Lower lobe of right lung (tissue), 2 donors: ENCODE measurements around the gene P2RX7. TPM values are rescaled to one million over a fixed set of nuclear protein-coding genes. Genes with fewer than 3 reads are reported as not detected.
A peak's percentile ranks its signal among the peaks of the same experiment; 100 is the strongest.

Experiments
- ATAC-seq, 2 donors: fragments of 200-7000 bp; cut with Tn5 transposase; one replicate each; pipeline ENCODE4 v1.9.1; 2020 to 2022; ENCODE audit warnings: mild to moderate bottlenecking in 2 of 2, moderate library complexity in 2 of 2
- DNase-seq: peaks from one replicate; pipeline ENCODE4 v3.0.0-alpha.2; 2020
- H3K27ac ChIP-seq: fragments of 200-600 bp; one replicate; pipeline ENCODE4 v1.8.0; 2022
- H3K27me3 ChIP-seq: fragments of 200-600 bp; one replicate; pipeline ENCODE4 v1.8.0; 2022; ENCODE audit warnings: low read depth
- H3K36me3 ChIP-seq: fragments of 200-600 bp; one replicate; pipeline ENCODE4 v1.8.0; 2022; ENCODE audit warnings: mild to moderate bottlenecking
- H3K4me1 ChIP-seq: fragments of 200-600 bp; one replicate; pipeline ENCODE4 v1.8.0; 2022
- H3K4me3 ChIP-seq: fragments of 200-600 bp; one replicate; pipeline ENCODE4 v1.8.0; 2022; ENCODE audit warnings: mild to moderate bottlenecking
- H3K9me3 ChIP-seq: fragments of 200-600 bp; one replicate; pipeline ENCODE4 v1.8.0; 2022
- intact Hi-C: fragments of 100-400 bp; cut with DNase I; formaldehyde crosslinking; loops from one replicate; pipeline ENCODE4 v1.11.0; 2022
- total RNA-seq: library from RNA; stranded (reverse); fragmentation: NEBNext Ultra II Directional; extraction: Animal tissue kit (Norgen Biotek cat#: 25700); gene quantifications from one replicate; pipeline ENCODE4 v1.2.1, GENCODE V29; 2021
- TF ChIP-seq, protein P1 (sequence below): fragments of 200-600 bp; IDR thresholded peaks from one replicate; pipeline ENCODE4 v1.8.0; 2022; ENCODE audit warnings: antibody characterized with exemption, mild to moderate bottlenecking
- donor health status: DM: no; HTN: yes; CAD: no; lungs with severe emphysema.

P2RX7 gene
- total RNA-seq, 1 donor from 2014 or later, result 20.5 TPM

DNA sequence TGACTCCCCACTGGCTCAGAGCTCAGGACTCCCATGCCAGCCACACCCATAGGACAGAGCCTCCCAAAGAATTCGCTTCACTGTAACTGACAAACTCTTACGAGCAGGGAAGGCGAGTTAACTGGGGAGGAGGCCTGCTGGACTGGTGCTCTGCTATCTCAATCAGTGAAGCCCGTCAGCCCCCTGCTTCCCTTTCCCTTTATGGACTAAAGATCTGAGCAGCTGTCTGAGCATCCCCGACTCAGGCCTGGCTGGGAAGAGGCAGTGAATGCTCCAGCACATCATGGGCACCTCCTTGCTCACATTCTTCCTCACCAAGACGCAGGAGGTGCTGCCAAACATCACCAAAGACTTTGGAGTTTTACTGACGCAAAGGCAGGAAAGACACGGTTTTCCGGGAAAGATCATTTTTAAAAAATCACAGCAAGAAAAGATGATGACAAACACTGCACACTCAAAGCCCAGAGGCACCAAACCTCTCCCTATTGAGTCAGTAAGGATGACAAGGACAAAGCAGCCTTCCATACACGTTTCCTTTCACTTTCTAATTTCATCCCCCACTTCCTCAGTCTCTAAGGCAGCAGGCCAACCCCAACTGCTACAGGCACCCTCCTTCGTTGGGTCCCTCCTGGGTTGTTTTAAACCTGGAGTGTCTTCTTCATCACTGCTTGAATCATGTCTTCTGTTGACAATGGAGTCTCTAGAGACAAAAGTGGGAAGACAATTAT is 45.0 kb upstream of the P2RX7 start:
- TF ChIP-seq, protein P1, sequence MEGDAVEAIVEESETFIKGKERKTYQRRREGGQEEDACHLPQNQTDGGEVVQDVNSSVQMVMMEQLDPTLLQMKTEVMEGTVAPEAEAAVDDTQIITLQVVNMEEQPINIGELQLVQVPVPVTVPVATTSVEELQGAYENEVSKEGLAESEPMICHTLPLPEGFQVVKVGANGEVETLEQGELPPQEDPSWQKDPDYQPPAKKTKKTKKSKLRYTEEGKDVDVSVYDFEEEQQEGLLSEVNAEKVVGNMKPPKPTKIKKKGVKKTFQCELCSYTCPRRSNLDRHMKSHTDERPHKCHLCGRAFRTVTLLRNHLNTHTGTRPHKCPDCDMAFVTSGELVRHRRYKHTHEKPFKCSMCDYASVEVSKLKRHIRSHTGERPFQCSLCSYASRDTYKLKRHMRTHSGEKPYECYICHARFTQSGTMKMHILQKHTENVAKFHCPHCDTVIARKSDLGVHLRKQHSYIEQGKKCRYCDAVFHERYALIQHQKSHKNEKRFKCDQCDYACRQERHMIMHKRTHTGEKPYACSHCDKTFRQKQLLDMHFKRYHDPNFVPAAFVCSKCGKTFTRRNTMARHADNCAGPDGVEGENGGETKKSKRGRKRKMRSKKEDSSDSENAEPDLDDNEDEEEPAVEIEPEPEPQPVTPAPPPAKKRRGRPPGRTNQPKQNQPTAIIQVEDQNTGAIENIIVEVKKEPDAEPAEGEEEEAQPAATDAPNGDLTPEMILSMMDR, result no peak
- Histone ChIP-seq H3K27ac (no peak overlapping the region), H3K9me3 (no peaks in the 10 kb centered on the region), H3K27me3 (no peaks in the 10 kb centered on the region), H3K4me1 (no peaks in the 10 kb centered on the region), H3K36me3 (no peaks in the 10 kb centered on the region), H3K4me3 (no peak overlapping the region)
- DNase-seq (no peak), ATAC-seq (no peak)
- intact Hi-C loops, result no loop called here

DNA sequence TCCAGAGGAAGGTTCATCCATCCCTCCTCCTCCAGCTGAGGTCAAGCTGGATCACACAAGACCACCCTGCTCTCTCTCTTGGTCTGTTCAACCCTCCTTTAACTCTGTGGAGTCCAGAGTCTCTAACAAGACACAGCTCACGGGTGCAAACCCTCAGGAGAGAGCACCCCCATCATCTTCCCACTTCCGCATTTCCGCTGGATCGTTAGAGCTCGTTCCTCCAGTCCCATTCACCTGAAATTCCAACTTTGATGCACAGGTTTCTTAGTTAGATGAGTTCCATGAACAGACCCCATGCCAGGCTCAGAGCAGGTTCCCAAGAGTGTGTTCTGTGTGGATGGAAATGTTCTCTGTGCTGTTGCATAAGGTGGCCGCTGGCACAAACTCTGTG is 44.5 kb upstream of the P2RX7 start:
- TF ChIP-seq, protein P1, result no peak
- H3K27me3 ChIP-seq, result no peaks in the 10 kb centered on the region
- H3K27ac ChIP-seq, result no peak overlapping the region
- no peak overlapping the region for H3K4me3 ChIP-seq
- no peaks in the 10 kb centered on the region for H3K4me1 ChIP-seq
- H3K9me3 ChIP-seq, result no peaks in the 10 kb centered on the region
- H3K36me3 ChIP-seq, result no peaks in the 10 kb centered on the region
- ATAC-seq, result no peak
- intact Hi-C loops, result no loop called here
- no peak for DNase-seq

DNA sequence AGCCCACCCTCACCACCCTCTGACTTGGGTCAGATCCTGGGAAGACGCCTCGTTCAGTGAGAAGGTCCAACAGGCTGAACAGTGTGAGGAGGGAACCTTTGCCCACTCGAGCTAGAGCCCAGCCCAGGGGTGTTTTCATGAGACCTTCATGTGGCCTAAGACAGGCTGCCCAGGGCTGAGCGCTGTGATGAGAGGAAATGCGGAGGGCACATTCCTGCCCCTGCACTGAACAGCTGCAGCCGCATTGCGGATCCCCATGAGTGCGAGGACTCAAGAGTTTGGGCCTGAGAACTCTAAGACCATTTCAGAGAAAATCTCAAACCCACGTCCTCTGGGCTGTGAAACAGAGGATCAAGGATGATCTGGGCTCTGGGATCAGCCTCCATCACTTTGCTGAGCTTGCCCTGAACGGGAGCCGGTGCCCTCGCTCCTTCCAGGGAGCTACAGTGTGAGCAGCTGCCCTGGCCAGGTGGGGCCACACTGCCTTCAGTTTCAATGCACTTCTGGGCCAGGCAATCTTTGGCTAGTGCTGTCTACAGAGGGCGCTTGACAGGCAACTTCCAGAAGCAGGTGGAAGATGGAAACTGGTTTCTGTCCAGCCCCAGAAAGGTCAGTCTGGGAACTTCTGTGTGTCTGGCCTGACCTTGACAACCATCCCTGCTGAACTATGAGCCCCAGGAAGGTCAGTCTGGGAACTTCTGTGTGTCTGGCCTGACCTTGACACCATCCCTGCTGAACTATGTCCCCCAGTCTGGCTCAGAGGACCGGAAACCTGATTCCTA is 43.5 kb upstream of the P2RX7 start:
- H3K36me3 ChIP-seq, result no peaks in the 10 kb centered on the region
- H3K27ac ChIP-seq, result no peak overlapping the region
- ATAC-seq, result peak in 1 of 2 donors; percentile 18
- no peaks in the 10 kb centered on the region for H3K27me3 ChIP-seq
- DNase-seq, result no peak
- no peaks in the 10 kb centered on the region for H3K9me3 ChIP-seq
- H3K4me3 ChIP-seq, result no peak overlapping the region
- intact Hi-C loops, result no loop called here
- no peaks in the 10 kb centered on the region for H3K4me1 ChIP-seq
- TF ChIP-seq, protein P1, result no peak

DNA sequence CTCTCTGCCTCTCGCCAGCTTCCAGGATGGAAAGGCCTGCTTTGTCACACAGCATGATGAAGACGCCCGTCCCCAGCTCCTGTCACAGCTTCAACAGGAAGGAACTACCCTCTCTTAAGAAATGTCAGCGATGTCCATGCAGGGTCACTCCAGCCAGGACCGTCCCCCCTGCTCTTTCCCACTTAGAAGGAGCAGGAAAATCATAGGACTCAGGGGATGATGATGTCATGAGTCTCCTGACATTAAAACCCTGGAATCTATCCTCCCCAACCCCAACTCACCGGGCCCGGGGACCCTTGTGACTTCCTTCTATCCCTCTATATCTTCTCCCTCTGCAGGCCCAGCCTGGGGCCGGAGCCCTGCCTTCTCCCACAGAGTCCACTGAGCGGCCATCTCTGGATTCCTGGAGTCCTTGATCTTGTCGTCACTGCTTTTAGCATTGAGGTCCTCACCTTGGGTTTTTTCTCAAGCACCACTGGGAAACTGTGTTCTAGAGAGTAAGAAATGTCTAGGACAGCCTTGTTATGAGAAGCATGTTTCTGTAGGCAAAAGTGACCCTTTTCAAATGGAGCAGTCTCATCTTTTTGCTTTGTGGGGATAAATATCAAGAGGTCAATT is 42.8 kb upstream of the P2RX7 start:
- Histone ChIP-seq H3K27me3 (no peaks in the 10 kb centered on the region), H3K4me1 (no peaks in the 10 kb centered on the region), H3K4me3 (no peak overlapping the region), H3K9me3 (no peaks in the 10 kb centered on the region), H3K27ac (no peak overlapping the region), H3K36me3 (no peaks in the 10 kb centered on the region)
- intact Hi-C loops, result no loop called here
- DNase-seq (no peak), ATAC-seq (no peak)
- TF ChIP-seq, protein P1, result no peak

DNA sequence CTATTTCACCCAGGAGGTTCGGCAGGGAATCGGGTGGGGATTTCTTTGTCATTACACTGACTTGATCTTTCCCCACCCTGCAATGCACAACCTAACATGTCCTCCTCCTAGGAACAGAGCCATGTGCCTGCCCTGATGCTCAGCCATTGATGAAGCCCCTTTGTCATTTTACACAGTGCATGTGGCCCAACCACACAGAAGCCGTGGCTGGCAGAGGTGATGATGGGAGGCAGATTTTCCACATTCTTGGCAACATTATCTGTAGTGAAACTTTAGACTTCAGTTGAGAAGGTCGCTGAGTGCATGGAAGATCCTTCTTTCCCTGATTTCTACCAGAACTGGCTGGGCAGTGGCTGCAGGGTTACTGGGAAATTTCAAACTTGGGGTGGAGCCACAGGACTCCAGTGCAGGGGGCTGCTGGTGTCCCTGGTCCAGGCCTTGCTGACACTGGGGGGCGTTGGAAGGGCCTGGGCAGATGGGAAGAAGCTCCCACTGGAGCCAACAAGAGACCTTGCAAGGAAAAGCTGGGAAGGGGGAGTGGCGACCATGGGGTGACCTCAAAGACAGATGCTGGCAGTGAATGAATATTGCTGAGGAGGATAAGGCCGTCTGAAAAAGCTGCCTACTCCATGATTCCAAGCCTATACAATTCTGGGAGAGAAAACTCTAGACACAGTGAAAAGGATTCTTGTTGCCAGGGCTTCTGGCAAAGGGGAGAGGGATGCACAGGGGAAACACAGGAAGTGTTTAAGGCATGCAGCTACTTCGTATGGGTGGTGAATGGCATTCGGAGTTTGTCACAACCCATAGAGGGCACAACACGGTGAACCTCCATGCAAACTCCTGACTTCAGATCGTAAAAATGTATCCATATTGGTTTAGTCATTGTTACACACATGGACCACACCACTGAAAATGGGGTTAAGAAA is 41.8 kb upstream of the P2RX7 start:
- DNase-seq (no peak), ATAC-seq (no peak)
- H3K4me1 ChIP-seq, result peaks cover 8% of the 10 kb centered on the region
- no peaks in the 10 kb centered on the region for H3K27me3 ChIP-seq
- H3K27ac ChIP-seq, result no peak overlapping the region
- H3K4me3 ChIP-seq, result no peak overlapping the region
- TF ChIP-seq, protein P1, result no peak
- no peaks in the 10 kb centered on the region for H3K9me3 ChIP-seq
- H3K36me3 ChIP-seq, result no peaks in the 10 kb centered on the region
- intact Hi-C loops, result no loop called here
